ENCODE data around the gene BLCAP. TPM values are rescaled to one million over a fixed set of nuclear protein-coding genes. Genes with fewer than 3 reads are reported as not detected.

BLCAP gene
- total RNA-seq, 1 experiment from 2014 or later: 99.9 TPM

DNA sequence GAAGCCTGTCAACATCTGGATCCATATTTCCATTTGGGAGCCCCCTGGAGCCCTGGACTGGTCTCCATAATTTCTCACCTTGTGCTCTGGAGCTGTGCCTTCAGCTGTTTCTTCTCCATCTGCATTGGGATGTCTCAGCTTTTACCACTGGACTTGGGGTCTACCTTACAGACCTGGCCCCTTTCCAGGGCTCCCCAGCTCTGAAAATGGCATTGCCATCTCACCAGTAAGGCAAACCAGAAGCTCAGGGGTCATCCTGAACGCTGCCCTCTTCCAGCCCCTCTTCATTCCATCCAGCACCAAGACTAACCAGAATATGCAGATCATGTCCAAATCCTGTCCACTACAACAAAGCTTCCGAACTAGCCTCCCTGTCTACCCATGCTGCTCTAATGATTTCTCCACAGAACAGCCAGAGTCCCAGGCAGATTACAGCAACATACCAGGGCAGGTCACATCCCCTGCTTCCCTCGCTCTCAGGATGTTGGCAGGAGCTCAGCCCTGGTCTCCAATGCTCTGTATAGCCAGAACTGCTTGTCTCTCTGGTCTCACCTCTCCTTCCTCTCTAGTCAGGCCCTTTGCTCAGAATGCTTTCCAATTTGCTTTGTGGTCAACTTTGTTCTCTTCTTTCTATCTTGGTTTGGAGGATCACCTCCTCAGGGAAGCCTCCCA is 24.3 kb downstream of the BLCAP start:
- Histone ChIP-seq H3K4me3 (no peak overlapping the region), H3K4me1 (replicated peaks; ENCODE audit: insufficient read depth) (no peaks in the 10 kb centered on the region; the same call in 1 of the 2 replicates), H3F3A (ENCODE audit: insufficient read depth, low read depth) (peaks cover 5% of the 10 kb centered on the region; the same call in 1 of the 2 replicates), H3K4me2 (no peak overlapping the region), H3K36me3 (ENCODE audit: low read depth) (no peaks in the 10 kb centered on the region), H3K9me3 (ENCODE audit: insufficient read depth, low read depth) (no peaks in the 10 kb centered on the region), H3K79me2 (ENCODE audit: low read depth) (no peaks in the 10 kb centered on the region), H3K27me3 (ENCODE audit: insufficient read depth, low read depth) (no peaks in the 10 kb centered on the region), H3K27ac (no peak overlapping the region), H4K20me1 (ENCODE audit: insufficient read depth) (no peaks in the 10 kb centered on the region; the same call in 1 of the 2 replicates), H2AFZ (no peak overlapping the region), H3K9me2 (ENCODE audit: insufficient read depth) (no peaks in the 10 kb centered on the region)
- DNase-seq: no peak
- CTCF ChIA-PET: no interaction called here
- intact Hi-C loops (cut with micrococcal nuclease; ENCODE audit: unreplicated experiment): no loop called here
- POLR2A ChIA-PET (ENCODE audit: unreplicated experiment): no interaction called here
- TF ChIP-seq, protein P1, sequence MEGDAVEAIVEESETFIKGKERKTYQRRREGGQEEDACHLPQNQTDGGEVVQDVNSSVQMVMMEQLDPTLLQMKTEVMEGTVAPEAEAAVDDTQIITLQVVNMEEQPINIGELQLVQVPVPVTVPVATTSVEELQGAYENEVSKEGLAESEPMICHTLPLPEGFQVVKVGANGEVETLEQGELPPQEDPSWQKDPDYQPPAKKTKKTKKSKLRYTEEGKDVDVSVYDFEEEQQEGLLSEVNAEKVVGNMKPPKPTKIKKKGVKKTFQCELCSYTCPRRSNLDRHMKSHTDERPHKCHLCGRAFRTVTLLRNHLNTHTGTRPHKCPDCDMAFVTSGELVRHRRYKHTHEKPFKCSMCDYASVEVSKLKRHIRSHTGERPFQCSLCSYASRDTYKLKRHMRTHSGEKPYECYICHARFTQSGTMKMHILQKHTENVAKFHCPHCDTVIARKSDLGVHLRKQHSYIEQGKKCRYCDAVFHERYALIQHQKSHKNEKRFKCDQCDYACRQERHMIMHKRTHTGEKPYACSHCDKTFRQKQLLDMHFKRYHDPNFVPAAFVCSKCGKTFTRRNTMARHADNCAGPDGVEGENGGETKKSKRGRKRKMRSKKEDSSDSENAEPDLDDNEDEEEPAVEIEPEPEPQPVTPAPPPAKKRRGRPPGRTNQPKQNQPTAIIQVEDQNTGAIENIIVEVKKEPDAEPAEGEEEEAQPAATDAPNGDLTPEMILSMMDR (conservative IDR thresholded peaks at IDR 0.05): no peak
- TF ChIP-seq EZH2 (IDR thresholded peaks at IDR 0.05; ENCODE audit: low read depth): no peak
- BruUV-seq (replicated peaks): no TSS peak

DNA sequence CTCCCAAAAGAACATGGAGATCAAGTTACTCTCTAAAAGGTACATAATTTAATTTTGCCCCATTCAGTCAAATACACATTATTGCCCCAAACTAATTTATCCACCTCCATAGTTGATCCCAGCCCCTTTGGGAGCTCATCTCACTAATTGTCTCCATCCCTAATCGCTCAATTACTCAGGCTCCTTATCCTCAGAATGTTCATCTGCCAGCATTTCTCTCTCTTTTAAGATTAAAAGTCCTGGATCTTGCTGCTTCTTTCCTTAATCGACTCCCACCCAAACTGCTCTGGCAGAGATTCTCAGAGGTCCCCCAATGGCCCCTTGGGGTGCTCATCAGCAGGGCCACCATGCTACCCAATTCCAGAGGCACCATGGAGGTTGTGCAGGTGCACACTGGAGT is 25.0 kb downstream of the BLCAP start:
- TF ChIP-seq, protein P1 (conservative IDR thresholded peaks at IDR 0.05): no peak
- TF ChIP-seq EZH2 (IDR thresholded peaks at IDR 0.05; ENCODE audit: low read depth): no peak
- H3K79me2 ChIP-seq (ENCODE audit: low read depth): no peaks in the 10 kb centered on the region
- no TSS peak for BruUV-seq (replicated peaks)
- H3K4me2 ChIP-seq: no peak overlapping the region
- ChIA-PET CTCF (interaction anchor here (0.7 kb wide), 1 partner anchor 26 kb away, joined by 4 read pairs; no protein-coding TSS in a partner anchor), POLR2A (ENCODE audit: unreplicated experiment) (no interaction called here)
- H3K9me3 ChIP-seq (ENCODE audit: insufficient read depth, low read depth): no peaks in the 10 kb centered on the region
- no peaks in the 10 kb centered on the region for H3K9me2 ChIP-seq (ENCODE audit: insufficient read depth)
- no peak overlapping the region for H2AFZ ChIP-seq
- no peaks in the 10 kb centered on the region for H3K36me3 ChIP-seq (ENCODE audit: low read depth)
- H3K4me1 ChIP-seq (replicated peaks; ENCODE audit: insufficient read depth): no peaks in the 10 kb centered on the region; the same call in 1 of the 2 replicates
- no peak overlapping the region for H3K4me3 ChIP-seq
- DNase-seq: no peak
- peaks cover 5% of the 10 kb centered on the region; the same call in 1 of the 2 replicates for H3F3A ChIP-seq (ENCODE audit: insufficient read depth, low read depth)
- no peaks in the 10 kb centered on the region; the same call in 1 of the 2 replicates for H4K20me1 ChIP-seq (ENCODE audit: insufficient read depth)
- intact Hi-C loops (cut with micrococcal nuclease; ENCODE audit: unreplicated experiment): no loop called here
- no peaks in the 10 kb centered on the region for H3K27me3 ChIP-seq (ENCODE audit: insufficient read depth, low read depth)
- H3K27ac ChIP-seq: no peak overlapping the region

DNA sequence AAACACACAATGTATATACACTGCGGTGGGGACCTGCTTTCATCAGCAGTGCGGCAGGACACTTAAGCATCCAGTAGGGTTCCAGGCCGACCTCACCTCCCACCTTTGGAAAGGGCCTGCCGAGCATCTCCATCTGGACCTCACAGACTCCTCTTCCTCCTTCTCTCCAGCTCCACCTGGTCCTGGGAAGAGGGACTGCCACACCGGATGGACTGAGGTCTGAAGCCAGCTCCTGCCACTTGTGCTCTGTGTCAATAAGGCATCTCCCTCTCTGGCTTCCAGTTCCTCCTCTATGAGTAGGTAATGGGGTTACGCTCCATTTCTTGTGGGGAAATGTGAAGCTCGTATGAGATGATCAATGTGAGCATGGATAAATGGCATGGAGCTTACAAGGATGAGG is 25.7 kb downstream of the BLCAP start:
- POLR2A ChIA-PET (ENCODE audit: unreplicated experiment): no interaction called here
- no peak for DNase-seq

More for the DNA sequence above, 25.7 kb downstream of the BLCAP start:
- no peak overlapping the region for H3K4me2 ChIP-seq
- no peaks in the 10 kb centered on the region for H3K9me3 ChIP-seq (ENCODE audit: insufficient read depth, low read depth)
- no peaks in the 10 kb centered on the region; the same call in 1 of the 2 replicates for H4K20me1 ChIP-seq (ENCODE audit: insufficient read depth)
- no peaks in the 10 kb centered on the region for H3K79me2 ChIP-seq (ENCODE audit: low read depth)
- no peak overlapping the region for H3K4me3 ChIP-seq
- no TSS peak for BruUV-seq (replicated peaks)
- H3K27me3 ChIP-seq (ENCODE audit: insufficient read depth, low read depth): no peaks in the 10 kb centered on the region
- H3F3A ChIP-seq (ENCODE audit: insufficient read depth, low read depth): peaks cover 5% of the 10 kb centered on the region; the same call in 1 of the 2 replicates
- intact Hi-C loops (cut with micrococcal nuclease; ENCODE audit: unreplicated experiment): no loop called here
- no peaks in the 10 kb centered on the region for H3K9me2 ChIP-seq (ENCODE audit: insufficient read depth)
- H3K27ac ChIP-seq: no peak overlapping the region
- TF ChIP-seq, protein P1 (conservative IDR thresholded peaks at IDR 0.05): no peak
- TF ChIP-seq EZH2 (IDR thresholded peaks at IDR 0.05; ENCODE audit: low read depth): no peak
- CTCF ChIA-PET: interaction anchor here (0.6 kb wide), 1 partner anchor 573 kb away, joined by 3 read pairs; no protein-coding TSS in a partner anchor
- no peaks in the 10 kb centered on the region; the same call in 1 of the 2 replicates for H3K4me1 ChIP-seq (replicated peaks; ENCODE audit: insufficient read depth)
- no peaks in the 10 kb centered on the region for H3K36me3 ChIP-seq (ENCODE audit: low read depth)
- no peak overlapping the region for H2AFZ ChIP-seq

All from PC-9 (cell line).